HG02870 (cell line): ENCODE data around the gene DENND1B.
"Not testable (repeated sequence)": the region's sequence is repeated elsewhere in the genome, so short reads cannot be mapped to it uniquely, and the experiment has no call there.

Experiments
- ATAC-seq: cut with Tn5 transposase; IDR thresholded peaks from one replicate; pipeline ENCODE4 v1.9.1; 2021; ENCODE audit warnings: mild to moderate bottlenecking, moderate library complexity; ENCODE audit not compliant: unreplicated experiment

The DENND1B gene

GRCh38 chr1:197745911-197746310, 29.4 kb downstream of the DENND1B start:
- ATAC-seq = no peak

- no peak for ATAC-seq
These were observed 30.3 kb downstream of the DENND1B start for GRCh38 chr1:197744979-197745378.

GRCh38 chr1:197743578-197743977, 31.7 kb downstream of the DENND1B start:
- ATAC-seq = no peak

GRCh38 chr1:197740992-197741391, 34.3 kb downstream of the DENND1B start:
- ATAC-seq = no peak

GRCh38 chr1:197738927-197739326, 36.4 kb downstream of the DENND1B start:
- ATAC-seq = no peak

- no peak for ATAC-seq
These were observed 37.4 kb downstream of the DENND1B start for GRCh38 chr1:197737916-197738315.

GRCh38 chr1:197736685-197737084, 38.6 kb downstream of the DENND1B start:
- ATAC-seq = no peak

GRCh38 chr1:197735461-197735860, 39.8 kb downstream of the DENND1B start:
- no peak for ATAC-seq

- no peak for ATAC-seq
These were observed 42.0 kb downstream of the DENND1B start for GRCh38 chr1:197733324-197733723.

- no peak for ATAC-seq
These were observed 43.1 kb downstream of the DENND1B start for GRCh38 chr1:197732187-197732586.

GRCh38 chr1:197731449-197731848, 43.8 kb downstream of the DENND1B start:
- no peak for ATAC-seq

GRCh38 chr1:197725976-197726375, 49.3 kb downstream of the DENND1B start:
- ATAC-seq = no peak

- ATAC-seq = no peak
These were observed 50.2 kb downstream of the DENND1B start for GRCh38 chr1:197725044-197725443.

GRCh38 chr1:197715806-197716205, 59.5 kb downstream of the DENND1B start:
- no peak for ATAC-seq

GRCh38 chr1:197706601-197707000, 68.7 kb downstream of the DENND1B start:
- ATAC-seq = no peak

GRCh38 chr1:197705941-197706340, 69.3 kb downstream of the DENND1B start:
- ATAC-seq = no peak

- ATAC-seq = not testable (repeated sequence)
These were observed 74.6 kb downstream of the DENND1B start for GRCh38 chr1:197700688-197701087.

- ATAC-seq = no peak
These were observed 78.9 kb downstream of the DENND1B start for GRCh38 chr1:197696372-197696771.

GRCh38 chr1:197695961-197696360, 79.3 kb downstream of the DENND1B start:
- ATAC-seq = no peak

GRCh38 chr1:197692965-197693364, 82.3 kb downstream of the DENND1B start:
- ATAC-seq = no peak

- no peak for ATAC-seq
These were observed 83.5 kb downstream of the DENND1B start for GRCh38 chr1:197691816-197692215.

- ATAC-seq = no peak
These were observed 85.2 kb downstream of the DENND1B start for GRCh38 chr1:197690074-197690473.

GRCh38 chr1:197688233-197688632, 87.0 kb downstream of the DENND1B start:
- no peak for ATAC-seq
